Lung microvascular endothelial cell (primary cell): ENCODE results near the gene CCDC63. TPM values are rescaled to one million over a fixed set of nuclear protein-coding genes. Genes with fewer than 3 reads are reported as not detected.
A peak's percentile ranks its signal among the peaks of the same experiment; 100 is the strongest.

Experiments used
- DNase-seq, 2 donors: peaks; one replicate each; pipeline versions ENCODE4 v3.0.0 to v3.0.0-alpha.2; 2010; ENCODE audit warnings: low read depth in 2 of 2
- total RNA-seq: library from RNA; depleted of rRNA; stranded (reverse); fragments of >200 nt; gene quantifications from 2 replicates; pipeline ENCODE4 v1.2.1, GENCODE V29; 2014

CCDC63 gene
- total RNA-seq: not detected in 2 replicates

GRCh38 chr12:110846615-110847566, at the start of gene CCDC63:
CCDC63 (plus strand) TSS chr12:110846987; CDS start chr12:110852955, 5,968 bp downstream.
- DNase-seq: peak; percentile 63 to 74

- DNase-seq: no peak
Measured at GRCh38 chr12:110798461-110798860, 48.3 kb upstream of the CCDC63 start.

DNA sequence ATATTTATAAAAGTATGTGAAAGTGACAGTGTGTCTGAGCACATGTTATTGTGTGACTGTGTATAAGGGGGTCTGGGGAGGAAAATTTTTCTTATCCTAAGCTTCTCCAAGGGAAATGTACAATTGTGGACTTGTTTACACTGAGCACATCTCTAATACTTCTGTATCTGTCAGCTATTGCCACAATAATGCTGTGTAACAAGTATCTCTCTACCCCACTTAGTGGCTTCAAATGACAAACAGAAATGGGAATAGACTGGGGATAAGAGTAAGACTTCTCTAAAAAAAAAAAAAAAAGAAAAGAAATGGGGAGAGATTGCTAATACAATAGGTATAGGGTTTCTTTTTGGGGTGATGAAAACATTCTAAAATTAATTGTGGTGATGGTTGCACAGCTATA, 44.3 kb upstream of the CCDC63 start:
- DNase-seq: no peak

- no peak for DNase-seq
Measured at GRCh38 chr12:110804406-110804805, 42.4 kb upstream of the CCDC63 start.

- DNase-seq: no peak
Measured at GRCh38 chr12:110807640-110808039, 39.1 kb upstream of the CCDC63 start.

- no peak for DNase-seq
Measured at GRCh38 chr12:110809149-110809548, 37.6 kb upstream of the CCDC63 start.

GRCh38 chr12:110811972-110812371, 34.8 kb upstream of the CCDC63 start:
- DNase-seq: no peak

- DNase-seq: no peak
Measured at GRCh38 chr12:110813285-110813684, 33.5 kb upstream of the CCDC63 start.

GRCh38 chr12:110813756-110814155, 33.0 kb upstream of the CCDC63 start:
- DNase-seq: no peak

GRCh38 chr12:110816248-110816647, 30.5 kb upstream of the CCDC63 start:
- DNase-seq: no peak

GRCh38 chr12:110816779-110817178, 30.0 kb upstream of the CCDC63 start:
- no peak for DNase-seq

GRCh38 chr12:110818511-110818910, 28.3 kb upstream of the CCDC63 start:
- DNase-seq: no peak

- no peak for DNase-seq
Measured at GRCh38 chr12:110819150-110819549, 27.6 kb upstream of the CCDC63 start.

DNA sequence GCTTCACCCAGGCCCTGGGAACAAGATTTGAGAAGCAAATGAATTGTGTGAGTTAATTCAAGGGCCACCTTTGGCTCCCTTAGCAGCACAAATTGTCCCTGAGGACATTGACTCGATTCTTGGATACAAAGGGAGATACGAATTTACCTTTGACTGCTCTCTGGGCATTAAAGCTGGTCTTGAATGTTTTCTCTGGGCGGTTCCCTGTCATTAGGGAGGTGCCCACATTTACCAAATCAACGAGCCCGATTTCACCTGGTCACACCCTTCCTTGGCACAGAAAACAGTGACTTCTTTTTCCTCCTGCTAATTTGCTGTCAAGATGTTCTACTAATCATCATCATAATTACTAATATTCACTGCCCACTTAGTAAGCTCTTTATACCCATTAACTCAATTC, 27.1 kb upstream of the CCDC63 start:
- no peak for DNase-seq

DNA sequence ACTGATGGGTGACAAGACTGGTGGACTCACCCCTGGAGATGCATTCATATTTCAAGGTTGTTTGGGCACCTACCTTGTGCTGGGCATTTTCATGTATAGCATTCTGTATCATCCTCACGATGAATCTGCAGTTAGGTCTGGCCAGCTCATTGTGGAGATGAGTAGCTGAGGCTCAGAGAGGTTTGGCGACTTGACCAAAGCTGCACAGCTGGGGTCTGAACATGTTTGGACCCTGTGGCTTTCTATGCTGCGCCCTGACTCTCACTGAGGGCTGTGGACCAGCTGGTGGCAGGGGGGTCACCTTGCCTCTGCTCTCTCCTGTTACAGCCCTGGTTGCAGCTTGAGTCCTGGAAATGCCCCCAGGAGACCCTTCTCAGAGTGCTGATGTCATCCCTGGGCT, 24.9 kb upstream of the CCDC63 start:
- DNase-seq: no peak

GRCh38 chr12:110822821-110823415, 23.9 kb upstream of the CCDC63 start:
- DNase-seq: no peak

DNA sequence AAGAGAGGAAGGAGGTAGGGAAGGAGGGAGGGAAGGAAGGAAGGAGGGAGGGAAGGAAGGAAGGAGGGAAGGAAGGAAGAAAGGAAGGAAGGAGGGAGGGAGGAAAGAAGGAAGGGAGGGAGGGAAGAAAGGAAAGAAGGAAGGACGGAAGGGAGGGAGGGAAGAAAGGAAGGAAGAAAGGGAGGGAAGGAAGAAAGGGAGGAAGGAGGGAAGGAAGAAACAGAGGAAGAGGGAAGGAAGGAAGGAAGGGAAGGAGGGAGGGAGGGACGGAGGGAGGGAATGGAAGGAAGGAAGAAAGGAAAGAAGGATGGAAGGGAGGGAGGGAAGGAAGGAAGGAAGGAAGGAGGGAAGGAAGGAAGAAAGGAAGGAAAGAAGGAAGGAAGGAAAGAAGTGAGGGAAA, 22.4 kb upstream of the CCDC63 start:
- DNase-seq: no peak

GRCh38 chr12:110825530-110825929, 21.3 kb upstream of the CCDC63 start:
- no peak for DNase-seq

DNA sequence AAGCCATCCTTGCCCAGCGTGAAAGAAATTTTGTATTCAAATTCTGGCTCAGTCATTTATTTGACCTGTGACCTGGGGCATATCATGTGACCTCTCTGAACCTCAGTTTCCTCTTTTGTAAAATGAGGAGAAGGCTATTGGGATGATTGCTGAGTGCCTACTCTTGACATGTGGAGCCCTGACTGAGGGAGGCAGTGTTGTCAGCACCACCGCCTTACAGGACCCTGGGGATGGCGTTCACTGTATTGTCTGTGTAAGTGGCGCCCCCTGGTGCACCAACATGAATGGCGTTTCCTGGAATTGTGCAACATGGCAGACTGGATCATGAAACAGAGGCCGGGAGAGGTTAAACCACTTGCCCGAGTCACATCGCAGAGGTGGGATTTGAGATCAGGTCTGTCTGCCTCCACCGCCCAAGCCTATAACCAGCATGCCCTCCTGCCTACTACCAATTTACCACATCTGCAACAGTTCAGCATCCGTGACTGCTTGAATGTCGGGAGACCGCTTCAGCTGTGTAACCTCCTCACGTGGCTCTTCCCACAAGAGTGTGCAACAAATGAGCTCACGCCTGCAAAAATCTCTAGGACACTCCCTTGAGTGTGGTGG, 20.1 kb upstream of the CCDC63 start:
- DNase-seq: peak; percentile 86 to 90

DNA sequence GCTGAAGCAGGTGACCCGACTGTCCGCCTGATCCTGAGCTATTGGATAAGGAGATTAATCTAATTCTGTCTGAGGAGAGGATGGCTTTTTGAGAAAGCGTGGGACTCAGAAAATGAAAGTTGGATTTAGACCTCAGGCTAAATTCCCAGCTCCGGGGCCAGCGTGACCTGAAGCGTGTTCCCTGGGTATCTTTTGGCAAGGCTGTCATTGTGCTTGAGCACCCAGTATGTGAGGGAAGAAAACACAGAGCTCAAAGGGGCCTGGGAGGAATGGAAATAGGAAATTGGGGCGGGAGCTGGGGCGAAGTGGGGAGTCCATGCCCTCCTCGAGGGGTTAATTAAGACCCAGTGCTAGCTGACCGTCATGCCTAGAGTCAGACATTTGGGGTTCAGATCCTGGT, 17.5 kb upstream of the CCDC63 start:
- DNase-seq: no peak

- no peak for DNase-seq
Measured at GRCh38 chr12:110836291-110836690, 10.5 kb upstream of the CCDC63 start.

- DNase-seq: no peak
Measured at GRCh38 chr12:110841007-110841406, 5.8 kb upstream of the CCDC63 start.
